Measurements from ENCODE around the gene ADCY2.

The ADCY2 gene

GRCh38 chr5:7784683-7785380 lies 388.9 kb downstream of the ADCY2 start:
- DNase-seq (ENCODE audit: low spot score): no peak

GRCh38 chr5:7787770-7788169 lies 391.8 kb downstream of the ADCY2 start:
- no peak for DNase-seq (ENCODE audit: low spot score)

DNA sequence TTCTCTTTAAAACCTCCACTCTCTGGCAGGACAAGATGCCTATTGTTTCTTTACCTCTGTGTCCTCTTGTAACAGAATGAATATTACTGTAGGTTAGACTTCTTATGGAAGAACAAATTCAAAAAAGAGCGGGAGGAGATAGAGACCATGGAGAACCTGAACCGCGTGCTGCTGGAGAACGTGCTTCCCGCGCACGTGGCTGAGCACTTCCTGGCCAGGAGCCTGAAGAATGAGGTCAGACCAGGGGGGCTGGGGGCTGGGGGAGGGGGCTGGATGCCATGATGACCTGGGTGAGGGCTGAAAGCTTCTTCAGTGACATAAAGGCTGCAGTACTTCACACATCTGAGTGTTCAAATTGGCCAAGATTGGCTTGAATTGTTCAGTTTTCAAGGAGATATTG lies 393.6 kb downstream of the ADCY2 start:
- no peak for DNase-seq (ENCODE audit: low spot score)

DNA sequence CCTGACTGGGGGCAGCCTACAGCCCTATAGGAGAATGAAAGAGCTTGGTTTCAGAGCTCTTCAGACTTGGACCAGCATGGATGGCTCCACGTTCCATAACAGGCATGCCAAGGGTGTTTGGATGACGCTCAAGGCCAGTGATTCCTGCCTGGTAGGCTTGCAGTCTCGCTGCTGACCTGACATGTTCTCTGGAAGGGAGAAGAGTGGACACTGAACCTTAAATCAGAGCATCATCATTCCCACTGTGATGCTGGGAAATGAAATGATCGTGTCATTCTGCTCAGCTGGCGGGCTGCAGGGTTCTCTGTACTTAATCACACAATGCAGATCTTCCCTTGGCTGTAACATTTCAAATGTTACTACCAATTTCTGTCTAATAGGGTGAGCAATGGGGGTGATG lies 398.0 kb downstream of the ADCY2 start:
- DNase-seq (ENCODE audit: low spot score): no peak

DNA sequence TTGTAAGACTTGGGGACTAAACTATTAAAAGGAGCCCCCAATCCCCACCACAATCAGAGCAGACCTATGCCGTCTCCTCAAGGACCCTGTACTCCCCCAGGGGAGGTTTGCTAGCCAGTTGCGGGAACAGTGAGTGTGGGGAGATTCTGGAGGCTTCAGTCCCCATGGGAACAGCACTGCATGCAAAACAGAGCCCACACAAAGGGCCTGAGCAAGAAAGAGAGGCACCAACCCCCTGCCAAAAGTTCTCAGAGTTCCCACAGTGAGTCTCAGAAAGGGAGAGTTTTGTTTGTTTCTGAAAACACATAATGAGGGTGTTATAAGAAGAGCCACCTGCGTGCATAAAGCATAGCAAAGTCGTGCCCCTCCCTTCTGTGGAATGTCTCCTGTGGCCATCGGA lies 398.4 kb downstream of the ADCY2 start:
- no peak for DNase-seq (ENCODE audit: low spot score)

DNA sequence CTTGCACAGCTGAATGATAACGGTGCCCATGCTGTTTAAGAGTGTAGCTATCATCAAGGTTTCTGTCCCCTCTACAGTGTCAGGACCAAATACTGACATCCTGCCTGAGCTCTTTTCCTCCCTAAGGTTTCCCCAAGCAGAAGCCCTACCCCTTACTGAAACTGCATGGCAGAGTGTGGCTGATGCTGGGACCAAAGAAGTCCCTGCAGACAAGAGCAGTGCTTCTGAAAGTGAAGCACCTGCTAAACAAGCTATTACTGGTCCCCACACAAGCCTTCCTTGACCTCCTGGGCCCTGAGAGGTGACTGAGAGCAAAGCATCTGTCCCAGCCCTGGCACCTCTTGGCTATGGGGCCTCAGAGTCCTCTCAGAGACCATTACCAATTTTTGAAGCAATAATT lies 398.9 kb downstream of the ADCY2 start:
- no peak for DNase-seq (ENCODE audit: low spot score)

DNA sequence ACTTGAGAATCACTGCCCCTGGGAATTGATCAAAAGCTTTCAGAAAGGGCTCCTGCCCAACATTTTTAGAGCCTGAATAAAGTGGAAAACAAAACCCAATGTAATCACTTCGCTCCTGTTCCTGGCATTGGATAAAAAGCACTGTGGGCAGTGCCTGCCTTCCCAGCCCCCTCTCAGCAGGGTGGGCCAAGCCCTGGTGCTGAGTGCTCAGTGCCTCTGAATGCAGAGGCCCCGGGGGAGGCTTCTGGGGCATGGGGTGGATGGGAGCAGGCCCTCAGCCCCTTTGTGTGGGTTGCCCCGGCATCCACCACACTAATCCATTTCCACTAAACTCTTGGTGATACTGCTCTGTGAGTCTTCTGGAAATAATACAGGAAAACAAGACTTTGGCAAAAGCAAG lies 399.4 kb downstream of the ADCY2 start:
- DNase-seq (ENCODE audit: low spot score): no peak

DNA sequence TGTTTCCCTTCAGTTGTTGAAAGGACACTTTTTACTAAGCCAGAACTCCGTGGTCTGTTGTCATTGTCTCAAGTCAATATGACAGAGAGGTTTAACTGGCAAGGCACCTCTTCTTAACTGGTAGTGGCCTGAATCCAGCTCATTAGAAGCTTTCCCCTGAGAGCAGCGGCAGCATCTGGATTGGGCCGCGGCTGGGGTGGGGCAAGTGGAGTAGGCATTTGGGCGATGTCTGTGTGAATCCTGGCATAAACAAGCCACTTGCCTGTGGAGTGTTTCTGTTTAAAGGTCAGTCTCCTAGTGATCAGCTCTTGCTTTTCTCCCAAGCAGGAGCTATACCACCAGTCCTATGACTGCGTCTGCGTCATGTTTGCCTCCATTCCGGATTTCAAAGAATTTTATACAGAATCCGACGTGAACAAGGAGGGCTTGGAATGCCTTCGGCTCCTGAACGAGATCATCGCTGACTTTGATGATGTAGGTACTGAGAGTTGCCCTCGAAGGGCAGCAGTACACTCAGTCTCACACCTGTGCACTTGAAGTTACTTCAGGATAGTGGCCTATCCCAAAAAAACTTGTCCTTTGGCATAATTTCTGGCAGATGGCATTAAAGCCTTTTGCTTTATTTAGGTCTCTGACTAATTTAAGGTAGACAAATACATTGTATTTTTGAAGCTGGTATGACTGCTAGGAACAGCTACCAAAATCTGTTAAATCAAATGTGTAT lies 406.1 kb downstream of the ADCY2 start:
- no peak for DNase-seq (ENCODE audit: low spot score)

GRCh38 chr5:7802855-7803254 lies 406.9 kb downstream of the ADCY2 start:
- no peak for DNase-seq (ENCODE audit: low spot score)

- no peak for DNase-seq (ENCODE audit: low spot score)
These were observed 408.0 kb downstream of the ADCY2 start for GRCh38 chr5:7803937-7804336.

- DNase-seq (ENCODE audit: low spot score): peak; percentile 48
These were observed 409.4 kb downstream of the ADCY2 start for GRCh38 chr5:7805379-7805778.

DNA sequence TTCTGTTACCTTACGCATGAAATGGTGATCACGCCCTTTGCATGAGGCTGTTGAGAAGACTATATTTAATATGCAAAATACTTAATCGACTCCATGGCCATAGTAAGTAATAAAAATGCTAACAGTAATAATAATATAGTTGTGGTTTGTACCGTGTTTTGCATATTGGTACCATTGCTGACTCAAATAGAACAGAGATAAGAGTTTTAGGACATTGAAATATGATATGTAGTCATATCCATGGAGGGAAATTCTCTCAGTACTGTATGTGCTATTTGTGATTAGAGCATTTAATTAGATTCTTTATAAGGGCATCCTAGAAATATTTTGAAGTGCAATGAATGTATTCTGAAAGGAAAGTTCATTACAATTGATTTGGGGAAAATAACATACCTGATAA lies 413.1 kb downstream of the ADCY2 start:
- DNase-seq (ENCODE audit: low spot score): no peak

- no peak for DNase-seq (ENCODE audit: low spot score)
These were observed 415.8 kb downstream of the ADCY2 start for GRCh38 chr5:7811715-7812114.

DNA sequence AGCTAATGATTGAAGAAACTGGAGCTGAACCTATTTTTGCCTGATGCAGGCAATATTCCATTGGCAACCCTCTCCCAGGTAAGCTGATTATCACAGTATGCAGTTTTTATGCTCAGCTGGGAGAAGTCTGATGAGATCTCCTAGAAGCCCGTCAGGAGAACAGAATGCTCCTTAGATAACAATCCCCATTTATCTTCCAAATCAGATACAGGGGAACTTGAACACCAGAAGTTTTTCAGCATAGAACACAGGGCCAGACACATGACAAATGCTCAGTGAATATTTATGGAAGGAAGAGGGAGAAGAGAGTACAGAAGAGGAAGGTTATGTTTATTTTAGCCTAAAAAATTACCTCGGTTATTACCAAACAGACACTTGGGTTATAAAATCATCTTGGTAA lies 417.1 kb downstream of the ADCY2 start:
- no peak for DNase-seq (ENCODE audit: low spot score)

GRCh38 chr5:7813576-7813975 lies 417.6 kb downstream of the ADCY2 start:
- no peak for DNase-seq (ENCODE audit: low spot score)

DNA sequence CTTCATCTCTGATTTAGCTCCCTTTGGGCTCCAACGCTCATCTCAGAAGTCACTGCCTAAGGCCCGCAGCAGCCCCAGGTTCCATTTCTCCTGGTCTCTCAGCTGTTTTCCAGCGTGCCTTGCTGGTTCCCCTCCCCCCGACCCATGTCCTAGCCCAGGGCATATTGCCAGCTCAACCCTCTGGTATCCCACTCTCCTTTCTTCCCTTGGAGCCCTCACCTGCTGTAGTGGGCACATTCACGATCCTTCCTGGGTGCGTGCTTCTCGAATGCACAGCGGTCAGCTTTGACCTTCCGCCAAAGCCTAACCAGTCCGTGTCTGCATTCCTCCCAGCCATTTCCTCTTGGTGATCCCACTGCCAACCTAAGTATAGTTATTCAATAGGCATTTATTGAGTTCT lies 418.9 kb downstream of the ADCY2 start:
- DNase-seq (ENCODE audit: low spot score): no peak

DNA sequence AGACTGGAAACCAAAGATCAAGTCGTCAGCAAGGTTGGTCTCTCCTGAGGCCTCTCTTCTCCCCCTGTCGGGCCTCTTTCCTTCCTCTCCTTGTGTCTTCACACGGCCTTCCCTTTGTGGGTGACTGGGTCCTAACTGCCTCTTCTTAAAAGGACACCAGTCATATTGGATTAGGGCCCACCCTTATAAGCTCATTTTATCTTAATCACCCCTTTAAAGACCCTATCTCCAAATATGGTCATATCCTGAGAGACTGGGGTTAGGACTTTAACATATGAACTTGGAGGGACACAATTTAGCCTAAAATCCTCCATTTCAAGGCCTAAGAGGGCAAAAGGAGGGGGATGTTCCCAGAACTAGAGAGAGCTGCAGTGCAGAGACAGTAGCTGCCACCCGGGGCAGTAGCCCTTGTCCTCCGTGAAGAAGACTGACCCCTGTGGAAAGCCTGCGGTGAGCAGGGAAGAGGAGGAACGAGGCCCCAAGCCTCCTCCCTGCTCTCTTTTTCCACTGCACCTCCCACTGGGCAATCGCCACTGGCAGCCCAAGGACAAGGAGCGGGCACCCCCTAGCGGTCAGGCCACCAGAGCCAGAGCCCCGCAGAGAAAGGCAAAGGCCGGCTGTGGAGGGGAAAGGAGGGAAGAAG lies 420.1 kb downstream of the ADCY2 start:
- DNase-seq (ENCODE audit: low spot score): peak; percentile 75

DNA sequence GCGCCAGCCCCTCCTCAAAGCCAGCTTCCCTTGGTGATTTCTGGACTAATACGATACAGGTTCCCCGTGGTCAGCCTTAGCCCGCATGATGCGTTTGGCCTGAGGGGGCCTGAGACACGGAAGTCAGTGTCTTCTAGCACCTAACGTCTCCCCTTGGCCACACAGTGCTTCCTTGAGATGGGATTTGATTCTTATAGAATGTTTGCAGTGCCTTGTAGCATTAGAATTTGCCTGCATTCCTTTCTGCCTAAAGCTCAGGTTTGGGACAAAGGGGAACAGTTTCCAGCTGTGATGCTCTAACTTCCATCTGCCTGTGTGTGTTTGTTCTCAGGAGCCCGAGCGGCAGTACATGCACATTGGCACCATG lies 420.6 kb downstream of the ADCY2 start:
- DNase-seq (ENCODE audit: low spot score): no peak

DNA sequence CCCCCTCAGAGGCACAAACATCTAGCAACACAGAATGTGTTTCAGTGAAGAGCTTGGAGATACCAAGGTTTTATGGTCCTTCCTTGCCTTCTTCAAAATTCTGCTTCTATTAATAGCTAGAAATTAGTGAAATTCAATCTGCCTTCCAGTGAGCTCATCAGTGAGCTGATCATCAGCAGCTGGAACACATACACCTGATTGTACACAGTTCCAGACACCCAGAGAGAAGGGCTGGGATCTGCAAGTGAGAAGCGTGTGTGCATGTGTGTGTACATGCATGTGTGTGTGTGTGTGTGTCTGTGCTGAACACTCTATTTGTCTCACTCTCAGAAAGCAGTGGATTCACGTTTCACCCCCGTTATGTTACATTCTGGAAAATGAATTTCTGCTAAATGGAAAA lies 426.5 kb downstream of the ADCY2 start:
- DNase-seq (ENCODE audit: low spot score): no peak

- DNase-seq (ENCODE audit: low spot score): no peak
These were observed 427.7 kb downstream of the ADCY2 start for GRCh38 chr5:7823594-7823993.

GRCh38 chr5:7824995-7825394 lies 429.1 kb downstream of the ADCY2 start:
- DNase-seq (ENCODE audit: low spot score): no peak

- no peak for DNase-seq (ENCODE audit: low spot score)
These were observed 429.7 kb downstream of the ADCY2 start for GRCh38 chr5:7825630-7826029.

- no peak for DNase-seq (ENCODE audit: low spot score)
These were observed 431.7 kb downstream of the ADCY2 start for GRCh38 chr5:7827610-7828009.

DNA sequence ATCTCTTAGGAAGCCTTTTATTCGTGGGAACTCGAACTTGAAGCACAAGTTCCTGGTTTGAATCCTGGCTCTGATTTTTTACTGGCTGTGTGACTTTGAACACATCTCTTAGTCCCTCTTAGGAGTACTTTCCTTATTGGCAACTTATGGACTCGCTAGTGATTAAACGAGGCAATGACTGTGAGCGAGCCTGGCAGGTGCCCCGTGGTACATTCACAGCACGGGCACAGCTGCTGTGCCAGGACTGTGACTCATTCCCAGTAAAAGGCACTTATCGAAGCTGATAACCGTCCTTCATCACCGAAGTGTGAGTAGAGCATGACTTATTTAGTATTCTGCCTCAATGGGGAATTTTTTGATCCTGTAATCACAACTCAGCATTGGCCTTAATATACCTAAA lies 432.3 kb downstream of the ADCY2 start:
- no peak for DNase-seq (ENCODE audit: low spot score)

All from NAMALWA (cell line).